Gastroesophageal sphincter (tissue), 4 donors: ENCODE measurements around the gene MAPK4. TPM values are rescaled to one million over a fixed set of nuclear protein-coding genes. Genes with fewer than 3 reads are reported as not detected.
"Not testable (repeated sequence)": the region's sequence is repeated elsewhere in the genome, so short reads cannot be mapped to it uniquely, and the experiment has no call there.

Source experiments
- ATAC-seq: fragments of 150-250 bp; one replicate; pipeline ENCODE4 v1.9.1; 2016; ENCODE audit warnings: mild to moderate bottlenecking, moderate library complexity
- H3K27ac ChIP-seq, 4 donors: fragments of 200-600 bp; sonication (generic) in 3 of 4; 1 replicate in 3 of 4; 2 replicates in 1 of 4; pipeline ENCODE4 v1.5.1; 2016 to 2019
- H3K27me3 ChIP-seq: fragments of 200-600 bp; sonication (generic); one replicate; pipeline ENCODE4 v1.5.1; 2019
- H3K36me3 ChIP-seq, 2 donors: fragments of 200-600 bp; sonication (generic); one replicate each; pipeline ENCODE4 v1.5.1; 2019; ENCODE audit warnings: control low read depth in 1 of 2
- H3K4me1 ChIP-seq, 3 donors: fragments of 200-600 bp; sonication (generic); 1 replicate in 2 of 3; 2 replicates in 1 of 3; pipeline ENCODE4 v1.5.1; 2016 to 2019; ENCODE audit warnings: control low read depth in 2 of 3
- H3K4me3 ChIP-seq, 2 donors: fragments of 200-600 bp; sonication (generic); one replicate each; pipeline ENCODE4 v1.5.1; 2019; ENCODE audit warnings: mild to moderate bottlenecking in 1 of 2, moderate library complexity in 1 of 2
- H3K9me3 ChIP-seq, 3 donors: fragments of 200-600 bp; sonication (generic); one replicate each; pipeline ENCODE4 v1.5.1; 2017 to 2019; ENCODE audit warnings: control low read depth in 2 of 3
- EP300 ChIP-seq: sonication (generic); formaldehyde crosslinking; IDR thresholded peaks from one replicate; pipeline ENCODE4 v1.6.1; 2017; ENCODE audit warnings: antibody characterized with exemption, mild to moderate bottlenecking
- POLR2A ChIP-seq, 2 donors: fragments of 450-650 bp; IDR thresholded peaks; one replicate each; pipeline ENCODE4 v1.6.1; 2017; ENCODE audit warnings: antibody characterized with exemption in 2 of 2, mild to moderate bottlenecking in 2 of 2, moderate library complexity in 1 of 2
- POLR2AphosphoS5 ChIP-seq: sonication (generic); formaldehyde crosslinking; IDR thresholded peaks from one replicate; pipeline ENCODE4 v1.6.1; 2017; ENCODE audit warnings: antibody characterized with exemption
- WGBS, 2 donors: methylation state at CpG; one replicate each; pipeline ENCODE4 v1.1.5; 2018; ENCODE audit warnings: low coverage in 1 of 2; 5-methylcytosine and 5-hydroxymethylcytosine counted together
- total RNA-seq, 4 donors: library from RNA; depleted of rRNA; stranded (reverse); fragments of >200 nt; gene quantifications; one replicate each; pipeline ENCODE4 v1.1.0, GENCODE V29; 2016
- TF ChIP-seq, protein P1 (sequence below), 4 experiments: fragments of 200-600 bp in 2 of 4; fragments of 450-650 bp in 2 of 4; sonication (generic) in 1 of 4; IDR thresholded peaks; one replicate each; pipeline ENCODE4 v1.5.1; 2017 to 2019; ENCODE audit warnings: antibody characterized with exemption in 4 of 4, mild to moderate bottlenecking in 2 of 4, moderate library complexity in 2 of 4

MAPK4 gene
- total RNA-seq, 4 donors from 2014 or later: 9.3 to 13.7 (median 10.6) TPM

DNA sequence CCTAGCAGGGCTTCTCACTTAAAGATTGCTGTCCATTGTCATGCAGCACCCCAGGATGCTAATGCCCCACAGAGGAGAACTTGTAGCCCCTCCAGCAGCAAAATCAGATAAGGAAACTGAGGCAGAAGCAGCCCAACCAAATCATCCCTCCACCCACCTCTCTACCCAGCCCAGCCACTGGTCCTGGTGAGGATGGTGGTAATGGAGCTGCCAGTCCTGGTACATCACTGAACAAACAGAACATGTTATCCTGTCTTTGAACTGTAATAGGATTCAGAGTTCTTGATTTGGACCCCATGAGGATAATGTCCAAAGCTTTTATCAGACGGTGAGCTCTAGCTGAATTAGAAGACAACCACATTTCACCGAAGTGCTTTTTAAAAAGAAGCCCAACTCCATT is 146.8 kb downstream of the MAPK4 start:
- H3K27me3 ChIP-seq: no peaks in the 10 kb centered on the region
- no peaks in the 10 kb centered on the region for H3K9me3 ChIP-seq
- H3K27ac ChIP-seq: no peak overlapping the region
- WGBS, 2 donors: 80 to 100% methylated on average over 1 to 2 of the region's 2 CpGs
- peaks cover 0 to 19% (median 0%) of the 10 kb centered on the region in 3 donors for H3K4me1 ChIP-seq
- no peak overlapping the region for H3K4me3 ChIP-seq
- no peaks in the 10 kb centered on the region for H3K36me3 ChIP-seq
- TF ChIP-seq, protein P1, sequence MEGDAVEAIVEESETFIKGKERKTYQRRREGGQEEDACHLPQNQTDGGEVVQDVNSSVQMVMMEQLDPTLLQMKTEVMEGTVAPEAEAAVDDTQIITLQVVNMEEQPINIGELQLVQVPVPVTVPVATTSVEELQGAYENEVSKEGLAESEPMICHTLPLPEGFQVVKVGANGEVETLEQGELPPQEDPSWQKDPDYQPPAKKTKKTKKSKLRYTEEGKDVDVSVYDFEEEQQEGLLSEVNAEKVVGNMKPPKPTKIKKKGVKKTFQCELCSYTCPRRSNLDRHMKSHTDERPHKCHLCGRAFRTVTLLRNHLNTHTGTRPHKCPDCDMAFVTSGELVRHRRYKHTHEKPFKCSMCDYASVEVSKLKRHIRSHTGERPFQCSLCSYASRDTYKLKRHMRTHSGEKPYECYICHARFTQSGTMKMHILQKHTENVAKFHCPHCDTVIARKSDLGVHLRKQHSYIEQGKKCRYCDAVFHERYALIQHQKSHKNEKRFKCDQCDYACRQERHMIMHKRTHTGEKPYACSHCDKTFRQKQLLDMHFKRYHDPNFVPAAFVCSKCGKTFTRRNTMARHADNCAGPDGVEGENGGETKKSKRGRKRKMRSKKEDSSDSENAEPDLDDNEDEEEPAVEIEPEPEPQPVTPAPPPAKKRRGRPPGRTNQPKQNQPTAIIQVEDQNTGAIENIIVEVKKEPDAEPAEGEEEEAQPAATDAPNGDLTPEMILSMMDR (IDR thresholded peaks at IDR 0.05): no peak
- TF ChIP-seq EP300 (no peak), POLR2AphosphoS5 (no peak), POLR2A (IDR thresholded peaks at IDR 0.05) (no peak)
- ATAC-seq: no peak

DNA sequence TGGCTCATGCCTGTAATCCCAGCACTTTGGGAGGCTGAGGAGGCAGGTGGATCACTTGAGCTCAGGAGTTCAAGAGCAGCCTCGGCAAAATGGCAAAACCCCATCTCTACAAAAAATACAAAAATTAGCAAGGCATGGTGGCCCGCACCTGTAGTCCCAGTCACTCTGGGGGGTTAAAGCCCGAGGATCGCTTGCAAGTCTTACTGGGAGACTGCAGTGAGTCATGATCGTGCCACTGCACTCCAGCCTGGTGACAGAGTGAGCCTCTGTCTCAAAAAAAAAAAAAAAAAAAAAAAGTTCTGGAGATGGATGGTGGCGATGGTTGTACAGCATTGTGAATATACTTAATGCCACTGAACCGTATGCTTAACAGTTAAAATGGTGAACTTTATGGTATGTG is 147.4 kb downstream of the MAPK4 start:
- 80 to 86% methylated on average over 2 to 7 of the region's 7 CpGs for WGBS, 2 donors
- peak overlapping the region in 2 of 4 donors; percentile 11 to 42 for H3K27ac ChIP-seq
- not testable (repeated sequence) for H3K27me3 ChIP-seq, H3K9me3 ChIP-seq, H3K36me3 ChIP-seq, H3K4me3 ChIP-seq, ATAC-seq
- peaks cover 0 to 19% (median 0%) of the 10 kb centered on the region in 3 donors for H3K4me1 ChIP-seq

DNA sequence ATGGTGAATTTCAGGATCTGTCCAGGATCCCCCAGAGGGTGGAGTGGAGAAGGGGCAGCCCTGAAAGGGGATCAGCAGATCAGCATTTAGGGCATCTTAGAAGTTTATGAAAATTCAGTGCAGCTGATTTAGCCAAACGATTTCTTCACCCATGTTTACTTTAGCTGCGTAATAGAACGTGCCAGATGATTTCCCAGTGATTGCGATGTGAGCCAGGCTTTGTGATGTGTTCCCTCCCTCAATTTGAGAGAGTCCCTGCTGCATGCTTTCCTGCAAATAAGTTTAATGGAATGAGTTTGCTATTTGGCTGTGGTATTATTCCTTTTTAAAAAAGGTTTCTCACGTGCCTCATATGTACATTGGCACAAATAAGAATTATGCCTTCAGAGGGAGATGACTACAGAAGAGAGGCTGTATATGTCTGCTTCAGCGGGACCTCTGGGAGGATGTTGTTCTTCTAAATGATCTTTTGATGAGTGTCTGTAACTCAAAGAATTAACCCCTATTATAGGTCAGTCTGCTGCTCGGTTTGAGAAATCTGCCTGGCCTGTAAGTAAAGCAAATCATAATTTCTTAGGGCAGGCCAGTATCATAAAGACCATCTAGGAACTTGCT is 148.1 kb downstream of the MAPK4 start:
- TF ChIP-seq POLR2AphosphoS5: peak; percentile 90
- TF ChIP-seq POLR2A (IDR thresholded peaks at IDR 0.05): no peak
- Histone ChIP-seq H3K9me3 (no peaks in the 10 kb centered on the region), H3K36me3 (no peaks in the 10 kb centered on the region), H3K27ac (peak overlapping the region in 2 of 4 donors; percentile 11 to 42), H3K27me3 (no peaks in the 10 kb centered on the region), H3K4me3 (no peak overlapping the region), H3K4me1 (peaks cover 0 to 19% (median 0%) of the 10 kb centered on the region in 3 donors)
- 9 to 29% methylated on average over 7 of the region's 7 CpGs for WGBS, 2 donors
- peak; percentile 79 for ATAC-seq

DNA sequence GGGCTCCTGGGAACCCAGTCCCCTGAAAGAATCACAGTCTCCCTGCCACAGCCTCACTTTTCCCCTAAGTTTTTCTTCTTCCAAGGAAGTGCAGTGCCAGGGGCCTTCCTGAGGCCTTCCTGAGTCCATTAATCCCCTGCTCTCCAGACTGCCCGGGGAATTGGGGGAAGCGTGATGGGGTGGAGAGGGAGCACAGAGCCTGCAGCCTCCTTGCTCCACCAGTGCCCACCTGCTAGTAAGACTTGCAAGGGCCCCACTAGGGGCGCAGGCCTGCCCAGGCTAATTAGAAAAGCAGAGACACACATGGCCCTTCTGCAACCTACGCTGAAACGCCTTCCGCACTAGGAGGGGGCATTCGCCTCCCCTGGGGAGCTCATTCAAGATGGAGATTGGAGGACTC is 149.3 kb downstream of the MAPK4 start:
- Histone ChIP-seq H3K27ac (no peak overlapping the region), H3K36me3 (no peaks in the 10 kb centered on the region), H3K4me1 (peaks cover 0 to 19% (median 0%) of the 10 kb centered on the region in 3 donors), H3K9me3 (no peaks in the 10 kb centered on the region), H3K4me3 (no peak overlapping the region), H3K27me3 (no peaks in the 10 kb centered on the region)
- no peak for ATAC-seq
- TF ChIP-seq EP300 (no peak), POLR2A (IDR thresholded peaks at IDR 0.05) (no peak), POLR2AphosphoS5 (no peak)
- TF ChIP-seq, protein P1 (IDR thresholded peaks at IDR 0.05): no peak
- WGBS, 2 donors: no CpG with 5 or more reads among the region's 7 CpGs

DNA sequence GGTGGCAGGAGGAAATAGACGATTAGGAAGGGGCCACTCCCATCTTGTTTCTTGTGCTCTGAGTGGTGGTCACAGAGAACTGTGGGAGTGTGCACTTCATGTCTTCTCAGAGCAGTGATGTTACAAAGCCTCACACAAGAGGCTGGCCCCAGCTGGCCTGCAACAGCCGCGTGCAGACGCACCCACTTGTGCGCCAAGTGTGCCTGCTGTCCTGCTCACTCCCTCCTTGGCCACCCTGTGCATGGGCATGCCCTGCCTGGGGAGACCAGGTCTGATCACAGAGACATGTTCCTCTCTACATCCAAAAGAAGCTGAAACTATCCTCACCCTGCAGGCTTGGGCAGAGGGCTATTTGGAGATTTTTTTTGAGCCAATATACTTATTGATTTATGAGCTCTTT is 151.5 kb downstream of the MAPK4 start:
- no peak overlapping the region for H3K4me3 ChIP-seq
- ATAC-seq: no peak
- no peak overlapping the region for H3K27ac ChIP-seq
- peaks cover 0 to 9% of the 10 kb centered on the region in 2 donors for H3K36me3 ChIP-seq
- 58% methylated on average over 4 of the region's 5 CpGs; no CpG with 5 or more reads in 1 of the 2 donors for WGBS, 2 donors
- H3K9me3 ChIP-seq: peaks cover 0 to 7% (median 0%) of the 10 kb centered on the region in 3 donors
- peaks cover 0 to 19% (median 0%) of the 10 kb centered on the region in 3 donors for H3K4me1 ChIP-seq
- TF ChIP-seq, protein P1 (IDR thresholded peaks at IDR 0.05): no peak
- TF ChIP-seq POLR2AphosphoS5: no peak
- no peak for TF ChIP-seq POLR2A (IDR thresholded peaks at IDR 0.05)
- no peak for TF ChIP-seq EP300
- no peaks in the 10 kb centered on the region for H3K27me3 ChIP-seq

DNA sequence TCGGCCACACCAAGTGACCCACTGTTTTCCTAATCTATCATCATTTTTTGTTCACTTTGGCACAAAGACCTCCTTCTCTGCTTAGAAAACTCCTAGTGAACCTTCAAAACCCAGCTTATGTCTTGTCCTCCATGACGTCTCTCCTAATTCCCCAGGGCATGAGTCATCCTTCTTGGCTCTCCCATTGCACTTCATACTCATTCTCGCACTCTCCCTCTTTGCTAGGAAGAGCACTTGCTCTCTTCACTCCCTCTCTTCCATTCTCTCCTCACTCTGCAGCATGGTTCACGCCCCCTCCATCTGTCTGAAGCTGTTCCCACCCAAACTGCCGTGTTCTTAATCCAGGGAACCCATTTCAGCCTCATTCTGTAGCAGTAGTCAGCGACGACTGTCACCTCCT is 156.0 kb downstream of the MAPK4 start:
- Histone ChIP-seq H3K4me1 (no peaks in the 10 kb centered on the region), H3K27ac (no peak overlapping the region), H3K27me3 (no peaks in the 10 kb centered on the region), H3K36me3 (peaks cover 0 to 12% of the 10 kb centered on the region in 2 donors), H3K9me3 (peaks cover 0 to 7% (median 0%) of the 10 kb centered on the region in 3 donors), H3K4me3 (no peak overlapping the region)
- TF ChIP-seq EP300 (no peak), POLR2AphosphoS5 (no peak), POLR2A (IDR thresholded peaks at IDR 0.05) (no peak)
- TF ChIP-seq, protein P1 (IDR thresholded peaks at IDR 0.05): no peak
- 86 to 89% methylated on average over 6 to 7 of the region's 7 CpGs for WGBS, 2 donors
- no peak for ATAC-seq
